ENCODE data around the gene ATG13.

Gene ATG13

DNA sequence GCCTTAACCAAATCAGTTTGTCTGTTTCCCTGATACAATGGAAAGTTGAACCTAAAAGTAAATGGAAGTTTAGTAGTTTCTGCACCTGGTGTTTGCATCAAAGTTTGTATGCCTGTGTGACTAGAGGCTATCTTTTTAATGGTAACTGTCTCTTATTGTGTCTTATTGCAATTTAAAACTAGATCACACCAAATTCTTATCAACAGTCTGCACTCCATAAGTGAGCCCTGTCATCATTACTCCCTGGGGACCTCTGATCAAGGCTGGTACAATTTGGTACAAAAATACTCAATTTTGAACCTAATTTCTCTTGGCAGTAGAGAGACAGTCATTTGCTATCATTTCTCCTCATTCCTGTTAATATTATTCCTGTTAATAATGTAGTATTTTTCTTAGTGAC, 45.0 kb downstream of the ATG13 start:
- Histone ChIP-seq H3K27ac (replicated peaks) (peak overlapping the region; percentile 33), H3K27me3 (ENCODE audit: insufficient read depth, poor library complexity, severe bottlenecking) (no peaks in the 10 kb centered on the region), H3K4me3 (replicated peaks; ENCODE audit: insufficient read depth, low read length) (no peak overlapping the region)
- no peak for DNase-seq (ENCODE audit: low read depth in 1 of 2, low spot score in 1 of 2)
- TF ChIP-seq POLR2AphosphoS5 (IDR thresholded peaks at IDR 0.05; ENCODE audit: low read depth) (no peak), SPI1 (IDR thresholded peaks at IDR 0.05; ENCODE audit: borderline replicate concordance, low read depth) (no peak), GABPA (IDR thresholded peaks at IDR 0.05; ENCODE audit: low read depth) (no peak)
- TF ChIP-seq, protein P1, sequence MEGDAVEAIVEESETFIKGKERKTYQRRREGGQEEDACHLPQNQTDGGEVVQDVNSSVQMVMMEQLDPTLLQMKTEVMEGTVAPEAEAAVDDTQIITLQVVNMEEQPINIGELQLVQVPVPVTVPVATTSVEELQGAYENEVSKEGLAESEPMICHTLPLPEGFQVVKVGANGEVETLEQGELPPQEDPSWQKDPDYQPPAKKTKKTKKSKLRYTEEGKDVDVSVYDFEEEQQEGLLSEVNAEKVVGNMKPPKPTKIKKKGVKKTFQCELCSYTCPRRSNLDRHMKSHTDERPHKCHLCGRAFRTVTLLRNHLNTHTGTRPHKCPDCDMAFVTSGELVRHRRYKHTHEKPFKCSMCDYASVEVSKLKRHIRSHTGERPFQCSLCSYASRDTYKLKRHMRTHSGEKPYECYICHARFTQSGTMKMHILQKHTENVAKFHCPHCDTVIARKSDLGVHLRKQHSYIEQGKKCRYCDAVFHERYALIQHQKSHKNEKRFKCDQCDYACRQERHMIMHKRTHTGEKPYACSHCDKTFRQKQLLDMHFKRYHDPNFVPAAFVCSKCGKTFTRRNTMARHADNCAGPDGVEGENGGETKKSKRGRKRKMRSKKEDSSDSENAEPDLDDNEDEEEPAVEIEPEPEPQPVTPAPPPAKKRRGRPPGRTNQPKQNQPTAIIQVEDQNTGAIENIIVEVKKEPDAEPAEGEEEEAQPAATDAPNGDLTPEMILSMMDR (IDR thresholded peaks at IDR 0.05; ENCODE audit: insufficient read depth, low read length) = no peak
- TF ChIP-seq, protein P2, sequence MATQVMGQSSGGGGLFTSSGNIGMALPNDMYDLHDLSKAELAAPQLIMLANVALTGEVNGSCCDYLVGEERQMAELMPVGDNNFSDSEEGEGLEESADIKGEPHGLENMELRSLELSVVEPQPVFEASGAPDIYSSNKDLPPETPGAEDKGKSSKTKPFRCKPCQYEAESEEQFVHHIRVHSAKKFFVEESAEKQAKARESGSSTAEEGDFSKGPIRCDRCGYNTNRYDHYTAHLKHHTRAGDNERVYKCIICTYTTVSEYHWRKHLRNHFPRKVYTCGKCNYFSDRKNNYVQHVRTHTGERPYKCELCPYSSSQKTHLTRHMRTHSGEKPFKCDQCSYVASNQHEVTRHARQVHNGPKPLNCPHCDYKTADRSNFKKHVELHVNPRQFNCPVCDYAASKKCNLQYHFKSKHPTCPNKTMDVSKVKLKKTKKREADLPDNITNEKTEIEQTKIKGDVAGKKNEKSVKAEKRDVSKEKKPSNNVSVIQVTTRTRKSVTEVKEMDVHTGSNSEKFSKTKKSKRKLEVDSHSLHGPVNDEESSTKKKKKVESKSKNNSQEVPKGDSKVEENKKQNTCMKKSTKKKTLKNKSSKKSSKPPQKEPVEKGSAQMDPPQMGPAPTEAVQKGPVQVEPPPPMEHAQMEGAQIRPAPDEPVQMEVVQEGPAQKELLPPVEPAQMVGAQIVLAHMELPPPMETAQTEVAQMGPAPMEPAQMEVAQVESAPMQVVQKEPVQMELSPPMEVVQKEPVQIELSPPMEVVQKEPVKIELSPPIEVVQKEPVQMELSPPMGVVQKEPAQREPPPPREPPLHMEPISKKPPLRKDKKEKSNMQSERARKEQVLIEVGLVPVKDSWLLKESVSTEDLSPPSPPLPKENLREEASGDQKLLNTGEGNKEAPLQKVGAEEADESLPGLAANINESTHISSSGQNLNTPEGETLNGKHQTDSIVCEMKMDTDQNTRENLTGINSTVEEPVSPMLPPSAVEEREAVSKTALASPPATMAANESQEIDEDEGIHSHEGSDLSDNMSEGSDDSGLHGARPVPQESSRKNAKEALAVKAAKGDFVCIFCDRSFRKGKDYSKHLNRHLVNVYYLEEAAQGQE (IDR thresholded peaks at IDR 0.05; ENCODE audit: insufficient replicate concordance, low read depth) = no peak

DNA sequence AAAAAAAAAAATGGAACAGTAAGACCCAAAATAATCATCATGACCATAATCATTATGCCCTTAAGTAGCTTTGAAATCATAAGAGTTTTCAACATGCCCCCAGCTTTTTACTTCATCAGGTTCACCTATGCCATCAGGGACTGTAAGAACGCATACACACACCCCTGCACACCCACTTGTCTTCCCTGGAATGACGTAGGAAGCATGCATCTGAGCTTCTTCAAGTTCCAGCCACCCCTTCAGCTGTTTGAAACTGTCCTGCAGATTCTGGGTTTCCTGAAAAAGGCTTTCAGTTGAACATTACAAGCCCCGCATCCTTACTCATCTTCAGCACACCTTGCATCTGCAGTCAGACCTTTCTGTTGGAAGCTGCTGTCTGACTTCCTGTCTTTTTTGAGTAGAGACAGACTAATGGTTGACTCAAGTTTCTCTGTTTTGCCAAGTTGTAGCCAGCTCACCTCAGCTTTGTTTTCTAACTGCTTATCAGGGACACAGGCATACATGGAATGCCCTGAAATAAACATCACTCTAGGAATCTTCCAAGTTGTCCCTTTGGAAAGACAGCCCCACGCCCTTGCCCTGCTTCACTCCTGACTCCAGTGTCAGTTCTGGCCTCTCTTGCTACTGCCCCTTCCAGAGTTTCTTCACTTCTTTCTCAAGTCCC, 46.1 kb downstream of the ATG13 start:
- Histone ChIP-seq H3K4me3 (replicated peaks; ENCODE audit: insufficient read depth, low read length) (no peak overlapping the region), H3K27me3 (ENCODE audit: insufficient read depth, poor library complexity, severe bottlenecking) (no peaks in the 10 kb centered on the region), H3K27ac (replicated peaks) (peak overlapping the region; percentile 35; the same call in 1 of the 2 replicates)
- no peak for TF ChIP-seq POLR2AphosphoS5 (IDR thresholded peaks at IDR 0.05; ENCODE audit: low read depth)
- TF ChIP-seq GABPA (IDR thresholded peaks at IDR 0.05; ENCODE audit: low read depth) = no peak
- TF ChIP-seq, protein P1 (IDR thresholded peaks at IDR 0.05; ENCODE audit: insufficient read depth, low read length) = no peak
- TF ChIP-seq, protein P2 (IDR thresholded peaks at IDR 0.05; ENCODE audit: insufficient replicate concordance, low read depth) = no peak
- no peak for TF ChIP-seq SPI1 (IDR thresholded peaks at IDR 0.05; ENCODE audit: borderline replicate concordance, low read depth)
- no peak for DNase-seq (ENCODE audit: low read depth in 1 of 2, low spot score in 1 of 2)

DNA sequence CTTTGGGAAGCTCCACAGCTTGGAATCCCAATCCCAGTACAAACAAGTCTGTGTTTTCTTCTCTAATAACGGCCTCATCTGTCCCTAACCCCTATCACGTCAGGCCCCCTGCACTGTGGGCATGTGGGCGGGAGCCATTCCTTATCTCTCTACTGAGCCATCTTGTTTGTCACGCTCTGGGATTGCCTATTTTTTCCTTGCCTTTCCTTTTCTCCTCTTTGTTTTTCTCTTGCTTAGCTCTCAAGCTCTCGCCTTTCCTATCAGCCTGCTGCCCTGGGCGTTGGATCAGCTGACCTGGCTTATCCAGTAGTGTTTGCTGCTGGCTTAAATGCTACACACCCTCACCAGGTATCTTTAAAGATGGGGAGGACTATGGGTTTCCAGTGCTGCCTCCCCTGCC, 47.3 kb downstream of the ATG13 start:
- Histone ChIP-seq H3K27ac (replicated peaks) (no peak overlapping the region), H3K27me3 (ENCODE audit: insufficient read depth, poor library complexity, severe bottlenecking) (no peaks in the 10 kb centered on the region), H3K4me3 (replicated peaks; ENCODE audit: insufficient read depth, low read length) (no peak overlapping the region)
- no peak for DNase-seq (ENCODE audit: low read depth in 1 of 2, low spot score in 1 of 2)
- no peak for TF ChIP-seq SPI1 (IDR thresholded peaks at IDR 0.05; ENCODE audit: borderline replicate concordance, low read depth)
- TF ChIP-seq POLR2AphosphoS5 (IDR thresholded peaks at IDR 0.05; ENCODE audit: low read depth) = no peak
- TF ChIP-seq, protein P1 (IDR thresholded peaks at IDR 0.05; ENCODE audit: insufficient read depth, low read length) = no peak
- TF ChIP-seq, protein P2 (IDR thresholded peaks at IDR 0.05; ENCODE audit: insufficient replicate concordance, low read depth) = no peak
- no peak for TF ChIP-seq GABPA (IDR thresholded peaks at IDR 0.05; ENCODE audit: low read depth)
